GM12874 (cell line): ENCODE results near the gene FBXL13.

Source experiments
- TF ChIP-seq, protein P1 (sequence below): IDR thresholded peaks from 2 replicates; pipeline ENCODE4 v1.5.1; 2011; ENCODE audit warnings: low read depth, mild to moderate bottlenecking, control low read depth, low read length, moderate library complexity; ENCODE audit not compliant: insufficient read depth

FBXL13 gene

DNA sequence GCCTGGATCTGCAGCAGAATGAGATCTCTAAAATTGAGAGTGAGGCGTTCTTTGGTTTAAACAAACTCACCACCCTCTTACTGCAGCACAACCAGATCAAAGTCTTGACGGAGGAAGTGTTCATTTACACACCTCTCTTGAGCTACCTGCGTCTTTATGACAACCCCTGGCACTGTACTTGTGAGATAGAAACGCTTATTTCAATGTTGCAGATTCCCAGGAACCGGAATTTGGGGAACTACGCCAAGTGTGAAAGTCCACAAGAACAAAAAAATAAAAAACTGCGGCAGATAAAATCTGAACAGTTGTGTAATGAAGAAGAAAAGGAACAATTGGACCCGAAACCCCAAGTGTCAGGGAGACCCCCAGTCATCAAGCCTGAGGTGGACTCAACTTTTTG is 140.4 kb downstream of the FBXL13 start:
- TF ChIP-seq, protein P1, sequence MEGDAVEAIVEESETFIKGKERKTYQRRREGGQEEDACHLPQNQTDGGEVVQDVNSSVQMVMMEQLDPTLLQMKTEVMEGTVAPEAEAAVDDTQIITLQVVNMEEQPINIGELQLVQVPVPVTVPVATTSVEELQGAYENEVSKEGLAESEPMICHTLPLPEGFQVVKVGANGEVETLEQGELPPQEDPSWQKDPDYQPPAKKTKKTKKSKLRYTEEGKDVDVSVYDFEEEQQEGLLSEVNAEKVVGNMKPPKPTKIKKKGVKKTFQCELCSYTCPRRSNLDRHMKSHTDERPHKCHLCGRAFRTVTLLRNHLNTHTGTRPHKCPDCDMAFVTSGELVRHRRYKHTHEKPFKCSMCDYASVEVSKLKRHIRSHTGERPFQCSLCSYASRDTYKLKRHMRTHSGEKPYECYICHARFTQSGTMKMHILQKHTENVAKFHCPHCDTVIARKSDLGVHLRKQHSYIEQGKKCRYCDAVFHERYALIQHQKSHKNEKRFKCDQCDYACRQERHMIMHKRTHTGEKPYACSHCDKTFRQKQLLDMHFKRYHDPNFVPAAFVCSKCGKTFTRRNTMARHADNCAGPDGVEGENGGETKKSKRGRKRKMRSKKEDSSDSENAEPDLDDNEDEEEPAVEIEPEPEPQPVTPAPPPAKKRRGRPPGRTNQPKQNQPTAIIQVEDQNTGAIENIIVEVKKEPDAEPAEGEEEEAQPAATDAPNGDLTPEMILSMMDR, result no peak

DNA sequence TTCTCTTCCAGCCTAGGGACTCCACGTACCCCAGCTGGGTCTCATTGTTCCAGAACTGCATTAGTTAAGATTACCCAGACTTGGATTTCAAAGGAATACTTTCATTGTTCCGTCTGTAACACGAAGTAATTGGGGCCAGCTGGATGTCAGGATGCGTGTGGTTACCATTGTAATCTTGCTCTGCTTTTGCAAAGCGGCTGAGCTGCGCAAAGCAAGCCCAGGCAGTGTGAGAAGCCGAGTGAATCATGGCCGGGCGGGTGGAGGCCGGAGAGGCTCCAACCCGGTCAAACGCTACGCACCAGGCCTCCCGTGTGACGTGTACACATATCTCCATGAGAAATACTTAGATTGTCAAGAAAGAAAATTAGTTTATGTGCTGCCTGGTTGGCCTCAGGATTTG is 140.8 kb downstream of the FBXL13 start:
- TF ChIP-seq, protein P1, result no peak

DNA sequence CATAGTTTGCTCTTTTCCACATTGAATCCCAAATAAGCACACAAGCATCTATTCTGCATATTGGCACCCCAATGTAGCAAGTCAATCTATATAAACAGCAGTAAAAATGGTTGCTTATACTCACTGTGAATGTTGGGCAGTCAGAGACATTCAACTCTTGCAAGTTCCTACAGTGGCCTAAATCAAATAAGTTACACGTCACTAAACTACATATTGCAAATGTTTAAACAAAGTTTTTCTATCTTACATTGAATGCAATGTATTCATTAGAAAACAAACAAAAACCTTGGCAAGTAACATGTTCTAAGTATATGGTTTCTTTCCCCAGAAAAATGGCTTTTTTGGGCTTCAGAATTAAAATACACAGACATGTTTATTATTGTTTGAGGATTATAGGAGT is 142.8 kb downstream of the FBXL13 start:
- TF ChIP-seq, protein P1, result no peak

DNA sequence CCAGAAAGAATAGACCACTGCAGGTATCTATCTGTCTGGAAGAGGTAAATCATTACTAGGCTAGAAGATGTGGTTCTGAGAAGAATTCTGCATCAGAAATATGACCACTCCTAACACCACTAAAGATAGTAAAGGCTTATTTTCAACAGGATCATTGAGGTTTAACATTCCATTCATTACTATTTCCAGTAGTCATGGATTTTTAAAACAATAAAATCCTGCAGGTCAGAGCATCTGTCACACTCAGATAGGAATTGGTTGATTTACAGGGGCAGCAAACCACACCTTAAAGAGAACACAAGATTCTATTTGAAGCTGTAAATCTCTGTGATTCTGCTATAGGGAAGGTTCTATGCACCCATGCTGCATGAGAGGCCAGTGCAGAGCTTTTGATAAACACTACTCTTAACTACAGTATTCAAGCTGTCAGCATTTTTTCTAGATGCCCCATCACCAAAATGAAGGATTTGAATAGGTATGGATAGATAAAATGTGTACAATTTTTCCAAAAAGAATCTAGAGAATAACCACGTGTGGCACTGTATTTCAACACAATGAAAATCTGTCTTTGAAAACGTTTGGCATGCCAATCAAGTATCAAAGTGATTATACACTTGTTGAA is 147.2 kb downstream of the FBXL13 start:
- TF ChIP-seq, protein P1, result no peak

DNA sequence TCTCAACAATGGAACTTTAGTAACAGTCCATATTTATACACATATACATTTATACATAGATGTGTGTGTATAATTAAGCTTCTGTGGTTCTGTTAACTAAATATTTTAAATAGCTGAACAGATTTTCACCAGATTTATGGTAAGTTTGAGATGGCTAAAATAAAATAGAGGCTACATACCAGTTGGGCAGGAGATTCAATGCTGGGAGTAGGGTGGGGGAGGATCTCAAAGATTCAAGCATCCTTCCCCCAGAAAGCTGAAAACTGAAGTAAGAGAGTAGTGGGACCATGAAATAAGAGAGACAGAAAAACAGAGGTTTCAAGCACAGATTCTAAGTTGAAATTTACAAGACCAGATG is 147.8 kb downstream of the FBXL13 start:
- TF ChIP-seq, protein P1, result no peak

DNA sequence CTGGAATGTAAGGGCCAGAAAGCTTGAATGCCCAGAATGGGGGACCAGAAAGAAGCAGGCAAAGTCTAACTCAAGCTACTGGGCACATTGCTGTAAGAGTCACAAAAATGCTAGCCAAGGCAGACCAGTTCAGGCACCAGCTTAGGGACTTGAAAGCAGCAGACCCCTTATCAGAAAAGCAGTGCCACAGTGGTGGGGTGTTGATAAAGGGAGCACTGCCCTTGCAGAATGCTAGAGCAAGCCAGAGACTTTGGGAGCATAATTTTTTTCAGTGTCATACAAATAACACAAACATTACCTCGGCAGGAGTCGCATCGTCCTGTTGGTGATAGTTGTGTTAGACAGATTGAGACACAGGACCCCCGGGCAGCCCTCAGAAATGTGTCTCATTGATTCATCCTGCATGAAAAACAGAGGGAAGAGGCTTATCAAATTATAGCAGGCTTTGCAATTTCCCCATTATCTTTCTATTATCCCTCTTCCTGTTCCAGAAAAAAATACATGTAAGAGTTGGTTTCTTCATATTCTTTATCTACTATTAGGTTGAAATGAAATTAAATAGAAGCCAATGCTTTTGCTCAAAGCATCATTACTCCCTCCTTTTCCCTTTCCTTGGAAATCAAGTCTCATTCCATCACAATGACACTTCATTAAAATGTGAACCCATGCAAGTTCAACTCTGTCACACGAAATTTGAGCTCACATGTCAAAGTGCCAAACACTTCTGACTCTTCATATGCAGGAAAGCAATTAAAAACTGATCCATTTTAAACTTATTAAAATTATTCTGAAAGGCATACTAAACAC is 148.4 kb downstream of the FBXL13 start:
- TF ChIP-seq, protein P1, result no peak

DNA sequence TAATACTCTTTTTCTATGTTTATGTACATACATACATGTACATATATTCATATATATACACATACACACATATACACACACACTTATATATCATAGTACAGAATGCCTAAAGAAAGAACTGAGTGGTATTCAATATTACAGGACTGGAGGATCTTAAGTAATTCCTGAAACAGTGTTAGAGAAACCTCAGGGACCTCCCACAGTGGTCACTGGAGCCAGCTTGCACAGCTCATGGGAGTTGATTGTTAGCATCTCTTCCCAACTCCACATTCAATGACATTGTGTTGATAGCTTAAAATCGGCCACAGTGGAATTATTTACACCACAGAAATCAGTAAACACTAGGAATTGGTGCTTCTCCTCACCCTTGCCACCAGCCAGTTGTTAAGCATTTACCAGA is 155.8 kb downstream of the FBXL13 start:
- TF ChIP-seq, protein P1, result no peak
